ENCODE results near the gene PLEK.
"Not testable (repeated sequence)": the region's sequence is repeated elsewhere in the genome, so short reads cannot be mapped to it uniquely, and the experiment has no call there.

Gene PLEK

GRCh38 chr2:68356599-68357239 lies 8.4 kb upstream of the PLEK start:
- no peak for DNase-seq

GRCh38 chr2:68357605-68358337 lies 7.3 kb upstream of the PLEK start:
- DNase-seq, result no peak

GRCh38 chr2:68359889-68360288 lies 5.2 kb upstream of the PLEK start:
- no peak for DNase-seq

- DNase-seq, result peak; percentile 76
Measured at GRCh38 chr2:68362069-68362468, 3.0 kb upstream of the PLEK start.

- no peak for DNase-seq
Measured at GRCh38 chr2:68362749-68363148, 2.3 kb upstream of the PLEK start.

- no peak for DNase-seq
Measured at GRCh38 chr2:68363721-68364120, 1.4 kb upstream of the PLEK start.

- peak; percentile 36 for DNase-seq
Measured at GRCh38 chr2:68366083-68366560, 1.0 kb downstream of the PLEK start.

- no peak for DNase-seq
Measured at GRCh38 chr2:68367953-68368653, 3.0 kb downstream of the PLEK start.

GRCh38 chr2:68368654-68369336 lies 3.7 kb downstream of the PLEK start:
- no peak for DNase-seq

GRCh38 chr2:68369337-68369734 lies 4.3 kb downstream of the PLEK start:
- no peak for DNase-seq

GRCh38 chr2:68371138-68371537 lies 6.1 kb downstream of the PLEK start:
- no peak for DNase-seq

- no peak for DNase-seq
Measured at GRCh38 chr2:68371581-68371980, 6.5 kb downstream of the PLEK start.

- DNase-seq, result no peak
Measured at GRCh38 chr2:68372485-68372884, 7.4 kb downstream of the PLEK start.

GRCh38 chr2:68374184-68374583 lies 9.1 kb downstream of the PLEK start:
- DNase-seq, result no peak

GRCh38 chr2:68375582-68375981 lies 10.5 kb downstream of the PLEK start:
- no peak for DNase-seq

- DNase-seq, result no peak
Measured at GRCh38 chr2:68377137-68377780, 12.2 kb downstream of the PLEK start.

GRCh38 chr2:68378779-68379178 lies 13.7 kb downstream of the PLEK start:
- not testable (repeated sequence) for DNase-seq

- no peak for DNase-seq
Measured at GRCh38 chr2:68379184-68379708, 14.2 kb downstream of the PLEK start.

- DNase-seq, result no peak
Measured at GRCh38 chr2:68383778-68384177, 18.7 kb downstream of the PLEK start.

GRCh38 chr2:68384485-68385107 lies 19.5 kb downstream of the PLEK start:
- no peak for DNase-seq

- DNase-seq, result no peak
Measured at GRCh38 chr2:68385220-68385906, 20.3 kb downstream of the PLEK start.
